H1 (cell line): ENCODE measurements around the gene DDX42. TPM values are rescaled to one million over a fixed set of nuclear protein-coding genes. Genes with fewer than 3 reads are reported as not detected.

Experiments used
- CTCF ChIA-PET: fragments of 300-600 bp; sonication (Branson Sonifier 250); formaldehyde crosslinking; loops from one replicate; lab custom pipeline; 2021; ENCODE audit not compliant: partially characterized antibody; lab: Charles Lee
- POLR2A ChIA-PET: fragments of 300-600 bp; sonication (Branson Sonifier 250); formaldehyde crosslinking; loops from one replicate; lab custom pipeline; 2021; ENCODE audit warnings: inconsistent platforms; ENCODE audit not compliant: partially characterized antibody; lab: Charles Lee
- DNase-seq, 2 experiments: peaks; one replicate each; pipeline versions ENCODE4 v3.0.0 to v3.0.0-alpha.2; 2010 to 2022; ENCODE audit warnings: low spot score in 2 of 2, low read depth in 1 of 2, mixed read lengths in 1 of 2
- FAIRE-seq: peaks from 2 replicates; lab custom pipeline; 2011; peaks lifted over from hg19 to GRCh38; lab: Jason Lieb, UNC
- H2AFZ ChIP-seq: 2 replicates; pipeline ENCODE4 v1.8.1; 2012; ENCODE audit warnings: low read length, inconsistent platforms
- H2AK5ac ChIP-seq: 2 replicates; pipeline ENCODE4 v1.6.1; 2013; ENCODE audit warnings: low read depth, low read length
- H2BK120ac ChIP-seq: replicated peaks from 2 replicates; pipeline ENCODE3; 2013; ENCODE audit warnings: low read depth, low read length, inconsistent platforms
- H2BK12ac ChIP-seq: 2 replicates; pipeline ENCODE4 v1.6.1; 2013; ENCODE audit warnings: low read depth, low read length
- H2BK15ac ChIP-seq: 2 replicates; pipeline ENCODE4 v1.6.1; 2013; ENCODE audit warnings: low read length
- H2BK20ac ChIP-seq: 2 replicates; pipeline ENCODE4 v1.6.1; 2013; ENCODE audit warnings: low read length
- H2BK5ac ChIP-seq: 2 replicates; pipeline ENCODE4 v1.6.1; 2013; ENCODE audit warnings: low read depth, low read length
- H3K14ac ChIP-seq: 2 replicates; pipeline ENCODE4 v1.6.1; 2013; ENCODE audit warnings: inconsistent platforms; ENCODE audit not compliant: insufficient read length
- H3K18ac ChIP-seq: 2 replicates; pipeline ENCODE4 v1.6.1; 2013; ENCODE audit warnings: low read length; ENCODE audit errors: extremely low read depth
- H3K23ac ChIP-seq: 2 replicates; pipeline ENCODE4 v1.6.1; 2013; ENCODE audit warnings: inconsistent platforms; ENCODE audit not compliant: insufficient read length
- H3K23me2 ChIP-seq: 2 replicates; pipeline ENCODE4 v1.6.1; 2013; ENCODE audit warnings: low read depth, low read length
- H3K27ac ChIP-seq: 2 replicates; pipeline ENCODE4 v1.6.1; 2011; ENCODE audit warnings: low read depth, low read length, inconsistent platforms
- H3K27me3 ChIP-seq, 4 experiments: replicated peaks in 1 of 4; 1 replicate in 1 of 4; 2 replicates in 3 of 4; pipeline versions ENCODE4 v1.6.1 to v1.8.1; 2011 to 2013; ENCODE audit warnings: low read length in 3 of 4, mild to moderate bottlenecking in 3 of 4, inconsistent platforms in 2 of 4, mixed read lengths in 2 of 4, moderate library complexity in 1 of 4; ENCODE audit not compliant: control insufficient read depth in 3 of 4, insufficient read depth in 3 of 4; ENCODE audit errors: extremely low read depth in 1 of 4
- H3K36me3 ChIP-seq, 4 experiments: 2 replicates each; pipeline versions ENCODE4 v1.6.1 to v1.8.1; 2011 to 2013; ENCODE audit warnings: mild to moderate bottlenecking in 4 of 4, low read length in 3 of 4, moderate library complexity in 2 of 4, control low read depth in 1 of 4, inconsistent platforms in 1 of 4; ENCODE audit not compliant: insufficient read depth in 4 of 4, control insufficient read depth in 2 of 4
- H3K4ac ChIP-seq: replicated peaks from 2 replicates; pipeline ENCODE3; 2013; ENCODE audit warnings: low read length, low read depth, mixed read lengths, inconsistent platforms; ENCODE audit not compliant: insufficient read length
- H3K4me1 ChIP-seq, 4 experiments: replicated peaks in 1 of 4; 1 replicate in 1 of 4; 2 replicates in 3 of 4; pipeline versions ENCODE4 v1.6.1 to v1.8.1; 2011 to 2013; ENCODE audit warnings: low read length in 3 of 4, inconsistent platforms in 2 of 4, mixed read lengths in 1 of 4; ENCODE audit not compliant: insufficient read depth in 4 of 4, control insufficient read depth in 3 of 4
- H3K4me2 ChIP-seq, 2 experiments: 2 replicates each; pipeline versions ENCODE4 v1.6.1 to v1.8.1; 2011 to 2013; ENCODE audit warnings: low read depth in 2 of 2, low read length in 2 of 2, control low read depth in 1 of 2, inconsistent platforms in 1 of 2, mild to moderate bottlenecking in 1 of 2; ENCODE audit not compliant: insufficient read depth in 1 of 2
- H3K4me3 ChIP-seq, 4 experiments: fragments of 200-600, 300-600 bp in 1 of 4; sonication (generic), shearing (Covaris generic), sonication (Bioruptor Twin) in 1 of 4; 2 replicates each; pipeline versions ENCODE4 v1.5.1 to v1.8.1; 2011 to 2016; ENCODE audit warnings: low read length in 4 of 4, low read depth in 3 of 4, control low read depth in 2 of 4, inconsistent platforms in 2 of 4, mild to moderate bottlenecking in 2 of 4, mixed read lengths in 1 of 4, moderate library complexity in 1 of 4; ENCODE audit not compliant: insufficient read depth in 2 of 4; ENCODE audit errors: extremely low read depth in 1 of 4
- H3K56ac ChIP-seq: replicated peaks from 2 replicates; pipeline ENCODE3; 2013; ENCODE audit warnings: low read depth, mild to moderate bottlenecking, mixed read lengths, low read length, inconsistent platforms; ENCODE audit not compliant: insufficient read length
- H3K79me1 ChIP-seq: 2 replicates; pipeline ENCODE4 v1.6.1; 2013; ENCODE audit warnings: low read depth, low read length, control low read depth
- H3K79me2 ChIP-seq, 2 experiments: 2 replicates each; pipeline versions ENCODE4 v1.6.1 to v1.8.1; 2012 to 2013; ENCODE audit warnings: low read length in 2 of 2, mild to moderate bottlenecking in 2 of 2, inconsistent platforms in 1 of 2; ENCODE audit not compliant: insufficient read depth in 2 of 2, control insufficient read depth in 1 of 2
- H3K9ac ChIP-seq, 4 experiments: replicated peaks in 1 of 4; 1 replicate in 1 of 4; 2 replicates in 3 of 4; pipeline versions ENCODE4 v1.6.1 to v1.8.1; 2011 to 2013; ENCODE audit warnings: low read depth in 3 of 4, low read length in 3 of 4, control low read depth in 2 of 4, mild to moderate bottlenecking in 2 of 4, moderate library complexity in 2 of 4, inconsistent platforms in 1 of 4; ENCODE audit errors: extremely low read depth in 1 of 4
- H3K9me3 ChIP-seq, 2 experiments: 2 replicates each; pipeline versions ENCODE4 v1.6.1 to v1.8.1; 2012 to 2013; ENCODE audit warnings: mild to moderate bottlenecking in 2 of 2, moderate library complexity in 2 of 2, control low read depth in 1 of 2, inconsistent platforms in 1 of 2, low read depth in 1 of 2, low read length in 1 of 2, mixed read lengths in 1 of 2; ENCODE audit not compliant: insufficient read depth in 2 of 2
- H4K20me1 ChIP-seq, 2 experiments: replicated peaks in 1 of 2; 2 replicates each; pipeline versions ENCODE3 to v1.8.1; 2011 to 2013; ENCODE audit warnings: inconsistent platforms in 2 of 2, low read length in 2 of 2, mild to moderate bottlenecking in 1 of 2; ENCODE audit not compliant: insufficient read depth in 2 of 2, control insufficient read depth in 1 of 2
- H4K5ac ChIP-seq: 2 replicates; pipeline ENCODE4 v1.6.1; 2013; ENCODE audit warnings: low read length, low read depth, mixed read lengths, inconsistent platforms; ENCODE audit not compliant: insufficient read length
- H4K8ac ChIP-seq: 2 replicates; pipeline ENCODE4 v1.8.0; 2013; ENCODE audit warnings: mild to moderate bottlenecking, moderate library complexity, low read length, inconsistent platforms; ENCODE audit not compliant: insufficient read depth; ENCODE audit errors: extremely low read depth
- H4K91ac ChIP-seq: replicated peaks from 2 replicates; pipeline ENCODE3; 2013; ENCODE audit warnings: low read length, mixed read lengths, inconsistent platforms; ENCODE audit not compliant: insufficient read length
- CHD2 ChIP-seq: IDR thresholded peaks from 2 replicates; pipeline ENCODE4 v1.6.1; 2012; ENCODE audit warnings: low read length, improper control_type of control experiment
- EZH2 ChIP-seq: fragments of 200-600 bp; sonication (generic); IDR thresholded peaks from 2 replicates; pipeline ENCODE4 v1.7.1; 2012; ENCODE audit warnings: low read depth, mild to moderate bottlenecking, moderate library complexity, low read length, inconsistent platforms; ENCODE audit not compliant: severe bottlenecking
- HDAC6 ChIP-seq: IDR thresholded peaks from one replicate; pipeline ENCODE4 v1.7.1; 2012; ENCODE audit warnings: low read depth, mild to moderate bottlenecking, inconsistent platforms, low read length, moderate library complexity
- MAX ChIP-seq: IDR thresholded peaks from 2 replicates; pipeline ENCODE4 v1.6.1; 2012; ENCODE audit warnings: inconsistent platforms
- RAD21 ChIP-seq, 2 experiments: IDR thresholded peaks in 1 of 2; conservative IDR thresholded peaks in 1 of 2; 2 replicates each; pipeline ENCODE4 v1.6.1; 2011; ENCODE audit warnings: low read depth in 2 of 2, low read length in 2 of 2, improper control_type of control experiment in 1 of 2, inconsistent platforms in 1 of 2, mild to moderate bottlenecking in 1 of 2, moderate library complexity in 1 of 2
- RBBP5 ChIP-seq: IDR thresholded peaks from 2 replicates; pipeline ENCODE4 v1.7.1; 2012; ENCODE audit warnings: low read depth, mild to moderate bottlenecking, inconsistent platforms, low read length, moderate library complexity, borderline replicate concordance
- RFX5 ChIP-seq: IDR thresholded peaks from 2 replicates; pipeline ENCODE4 v1.6.1; 2011; ENCODE audit warnings: low read depth, low read length, improper control_type of control experiment, borderline replicate concordance
- RNF2 ChIP-seq: fragments of 200-900, 300-1000 bp; sonication (generic); IDR thresholded peaks from 2 replicates; pipeline ENCODE4 v1.7.1; 2016; ENCODE audit warnings: borderline replicate concordance, low read depth, mild to moderate bottlenecking, antibody characterized with exemption, low read length; ENCODE audit not compliant: poor library complexity, severe bottlenecking; ENCODE audit errors: missing control alignments
- SP4 ChIP-seq: IDR thresholded peaks from 2 replicates; pipeline ENCODE4 v1.6.1; 2012; ENCODE audit warnings: low read length, inconsistent platforms
- SRF ChIP-seq: IDR thresholded peaks from 2 replicates; pipeline ENCODE4 v1.6.1; 2011; ENCODE audit warnings: mild to moderate bottlenecking, low read depth, low read length, moderate library complexity
- TCF12 ChIP-seq: IDR thresholded peaks from 2 replicates; pipeline ENCODE4 v1.6.1; 2011; ENCODE audit warnings: low read depth, mild to moderate bottlenecking, low read length
- ZNF274 ChIP-seq: IDR thresholded peaks from 2 replicates; pipeline ENCODE4 v1.7.0; 2012; ENCODE audit warnings: low read length, borderline replicate concordance; ENCODE audit errors: extremely low read depth
- WGBS, 2 experiments: shearing (Covaris generic) in 1 of 2; methylation state at CpG; one replicate each; pipeline versions ENCODE4 v1.1.6 to v1.1.7; 2013 to 2015; ENCODE audit warnings: low lambda C conversion rate in 2 of 2, mixed read lengths in 2 of 2, inconsistent platforms in 1 of 2, low coverage in 1 of 2, missing lambda C conversion rate in 1 of 2; ENCODE audit not compliant: insufficient replicate concordance in 2 of 2, insufficient coverage in 1 of 2, insufficient read length in 1 of 2; ENCODE audit errors: extremely low coverage in 1 of 2, missing lambda C conversion rate in 1 of 2; 5-methylcytosine and 5-hydroxymethylcytosine counted together
- polyA plus RNA-seq, 7 experiments: library from polyadenylated mRNA; depleted of rRNA in 3 of 7; stranded (reverse) in 5 of 7; unstranded in 2 of 7; fragments of >200 nt in 5 of 7; fragments of 200-250 nt in 2 of 7; gene quantifications; 1 replicate in 5 of 7; 2 replicates in 1 of 7; 4 replicates in 1 of 7; pipeline versions ENCODE4 v1.2.1 to v1.2.3, GENCODE V29; 2011 to 2013; ENCODE audit warnings: missing spikeins in 2 of 7, mixed read lengths in 2 of 7
- total RNA-seq: library from RNA; stranded (reverse); fragmentation: NEBNext Ultra II Directional; extraction: Animal tissue kit (Norgen Biotek cat#: 25700); gene quantifications from 2 replicates; pipeline ENCODE4 v1.2.1, GENCODE V29; 2021

The DDX42 gene
- total and polyA plus RNA-seq, 2 of the 8 experiments (the other 6 are each of a cell fraction or from before 2014, with no cell fraction given) = 40.6 to 114 TPM

DNA sequence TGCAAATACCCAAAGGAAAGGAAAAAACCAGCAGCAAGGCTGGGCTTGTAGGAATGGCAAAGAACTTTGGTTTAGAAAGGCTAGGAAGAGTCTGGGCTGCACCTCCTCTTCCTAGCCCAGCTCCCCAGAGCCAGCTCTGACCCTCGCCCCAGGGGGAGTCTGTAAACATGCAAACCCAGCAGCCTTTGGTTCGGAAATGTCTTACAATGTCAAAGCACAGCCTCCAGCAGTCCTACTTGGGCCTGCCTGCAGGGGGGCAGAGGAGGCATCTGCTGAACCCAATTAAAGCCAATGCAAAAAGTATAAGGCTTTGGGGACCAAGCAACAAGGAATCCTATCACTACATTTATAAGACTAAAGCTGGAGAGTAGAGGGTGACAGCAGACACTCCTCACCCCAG is 58.5 kb downstream of the DDX42 start:
- Histone ChIP-seq H3K9me3 (no peaks in the 10 kb centered on the region), H3K23ac (no peak overlapping the region), H2BK20ac (no peak overlapping the region), H3K27me3 (no peaks in the 10 kb centered on the region), H4K20me1 (peaks cover 3 to 25% of the 10 kb centered on the region in 2 experiments), H3K23me2 (peaks cover 4% of the 10 kb centered on the region; the same call in 1 of the 2 replicates), H2BK12ac (no peak overlapping the region), H3K27ac (no peak overlapping the region), H3K79me1 (peaks cover 11% of the 10 kb centered on the region; the same call in 1 of the 2 replicates), H3K56ac (no peak overlapping the region), H3K36me3 (peaks cover 42 to 65% (median 60%) of the 10 kb centered on the region in 4 experiments), H3K4me2 (no peak overlapping the region), H2BK15ac (no peak overlapping the region), H2BK5ac (no peak overlapping the region), H2AFZ (no peak overlapping the region), H2BK120ac (no peak overlapping the region), H3K79me2 (peaks cover 0 to 29% of the 10 kb centered on the region in 2 experiments; a peak in 3 of 4 replicates), H4K91ac (no peak overlapping the region), H3K4ac (no peak overlapping the region), H2AK5ac (no peak overlapping the region), H3K18ac (no peak overlapping the region), H3K4me3 (no peak overlapping the region), H4K5ac (no peak overlapping the region), H3K4me1 (peaks cover 0 to 3% (median 0%) of the 10 kb centered on the region in 4 experiments; a peak in 1 of 7 replicates), H3K9ac (no peak overlapping the region), H4K8ac (no peak overlapping the region), H3K14ac (no peak overlapping the region)
- ChIA-PET POLR2A (interaction anchor here (0.9 to 32.3 kb wide), 8 partner anchors 1 to 90 kb away, joined by 3 to 593 read pairs (median 8); partner anchors contain the start of genes CCDC47, DDX42, FTSJ3 and PSMC5), CTCF (interaction anchor here (0.7 to 5.2 kb wide), 5 partner anchors 9 to 23 kb away, joined by 3 to 61 read pairs (median 5); no protein-coding TSS in a partner anchor)
- FAIRE-seq (no peak), DNase-seq (no peak)
- TF ChIP-seq SRF (no peak), EZH2 (no peak), RFX5 (no peak), RNF2 (no peak), HDAC6 (no peak), CHD2 (no peak), TCF12 (no peak), ZNF274 (no peak), SP4 (no peak), RAD21 (IDR thresholded peaks at IDR 0.05 in 1 of 2, conservative IDR thresholded peaks at IDR 0.05 in 1 of 2; ENCODE audit: low read depth in 2 of 2, low read length in 2 of 2) (no peak), MAX (no peak), RBBP5 (no peak)
- WGBS, 2 experiments = 79% methylated on average over 2 of the region's 2 CpGs; no CpG with 5 or more reads in 1 of the 2 experiments
